Measurements from ENCODE around the gene BCL2.

The BCL2 gene

GRCh38 chr18:63083020-63083531, 236.5 kb downstream of the BCL2 start:
- no peak overlapping the region for H3K9ac ChIP-seq (ENCODE audit: insufficient read length)
- H3K36me3 ChIP-seq (ENCODE audit: insufficient read depth, low read length), result no peaks in the 10 kb centered on the region
- no peak overlapping the region for H3K27ac ChIP-seq
- no peak for TF ChIP-seq POLR2AphosphoS5 (IDR thresholded peaks at IDR 0.05; ENCODE audit: borderline replicate concordance, low read depth, low read length)
- no peak for TF ChIP-seq FOXP2 (optimal IDR thresholded peaks at IDR 0.05; ENCODE audit: control extremely low read depth, extremely low read length, insufficient read depth)
- TF ChIP-seq EZH2 (IDR thresholded peaks at IDR 0.05), result no peak
- no peak overlapping the region for H3K4me3 ChIP-seq
- DNase-seq (ENCODE audit: low read depth, low spot score), result no peak
- H3K9me3 ChIP-seq (ENCODE audit: low read depth, low read length), result no peaks in the 10 kb centered on the region

- TF ChIP-seq POLR2AphosphoS5 (IDR thresholded peaks at IDR 0.05; ENCODE audit: borderline replicate concordance, low read depth, low read length), result no peak
- TF ChIP-seq FOXP2 (optimal IDR thresholded peaks at IDR 0.05; ENCODE audit: control extremely low read depth, extremely low read length, insufficient read depth), result no peak
- no peak for TF ChIP-seq EZH2 (IDR thresholded peaks at IDR 0.05)
- Histone ChIP-seq H3K9ac (ENCODE audit: insufficient read length) (no peak overlapping the region), H3K36me3 (ENCODE audit: insufficient read depth, low read length) (no peaks in the 10 kb centered on the region), H3K4me3 (no peak overlapping the region), H3K27ac (no peak overlapping the region), H3K9me3 (ENCODE audit: low read depth, low read length) (no peaks in the 10 kb centered on the region)
- no peak for DNase-seq (ENCODE audit: low read depth, low spot score)
These were observed 237.1 kb downstream of the BCL2 start for GRCh38 chr18:63082366-63083019.

GRCh38 chr18:63079114-63079513, 240.5 kb downstream of the BCL2 start:
- Histone ChIP-seq H3K9ac (ENCODE audit: insufficient read length) (no peak overlapping the region), H3K9me3 (ENCODE audit: low read depth, low read length) (no peaks in the 10 kb centered on the region), H3K36me3 (ENCODE audit: insufficient read depth, low read length) (no peaks in the 10 kb centered on the region), H3K27ac (no peak overlapping the region), H3K4me3 (no peak overlapping the region)
- no peak for DNase-seq (ENCODE audit: low read depth, low spot score)
- TF ChIP-seq FOXP2 (optimal IDR thresholded peaks at IDR 0.05; ENCODE audit: control extremely low read depth, extremely low read length, insufficient read depth), result no peak
- no peak for TF ChIP-seq EZH2 (IDR thresholded peaks at IDR 0.05)

- TF ChIP-seq EZH2 (IDR thresholded peaks at IDR 0.05) (no peak), POLR2AphosphoS5 (IDR thresholded peaks at IDR 0.05; ENCODE audit: borderline replicate concordance, low read depth, low read length) (no peak), FOXP2 (optimal IDR thresholded peaks at IDR 0.05; ENCODE audit: control extremely low read depth, extremely low read length, insufficient read depth) (no peak)
- H3K4me3 ChIP-seq, result no peak overlapping the region
- no peak overlapping the region for H3K27ac ChIP-seq
- no peaks in the 10 kb centered on the region for H3K9me3 ChIP-seq (ENCODE audit: low read depth, low read length)
- DNase-seq (ENCODE audit: low read depth, low spot score), result no peak
- H3K9ac ChIP-seq (ENCODE audit: insufficient read length), result no peak overlapping the region
- no peaks in the 10 kb centered on the region for H3K36me3 ChIP-seq (ENCODE audit: insufficient read depth, low read length)
These were observed 241.1 kb downstream of the BCL2 start for GRCh38 chr18:63078471-63078870.

- TF ChIP-seq POLR2AphosphoS5 (IDR thresholded peaks at IDR 0.05; ENCODE audit: borderline replicate concordance, low read depth, low read length) (no peak), FOXP2 (optimal IDR thresholded peaks at IDR 0.05; ENCODE audit: control extremely low read depth, extremely low read length, insufficient read depth) (no peak), EZH2 (IDR thresholded peaks at IDR 0.05) (no peak)
- no peaks in the 10 kb centered on the region for H3K36me3 ChIP-seq (ENCODE audit: insufficient read depth, low read length)
- H3K9me3 ChIP-seq (ENCODE audit: low read depth, low read length), result no peaks in the 10 kb centered on the region
- no peak for DNase-seq (ENCODE audit: low read depth, low spot score)
- no peak overlapping the region for H3K9ac ChIP-seq (ENCODE audit: insufficient read length)
- no peak overlapping the region for H3K4me3 ChIP-seq
- H3K27ac ChIP-seq, result no peak overlapping the region
These were observed 244.6 kb downstream of the BCL2 start for GRCh38 chr18:63074981-63075404.

- no peak for DNase-seq (ENCODE audit: low read depth, low spot score)
- H3K9ac ChIP-seq (ENCODE audit: insufficient read length), result no peak overlapping the region
- no peak overlapping the region for H3K4me3 ChIP-seq
- TF ChIP-seq POLR2AphosphoS5 (IDR thresholded peaks at IDR 0.05; ENCODE audit: borderline replicate concordance, low read depth, low read length), result no peak
- no peaks in the 10 kb centered on the region for H3K9me3 ChIP-seq (ENCODE audit: low read depth, low read length)
- no peak overlapping the region for H3K27ac ChIP-seq
- no peaks in the 10 kb centered on the region for H3K36me3 ChIP-seq (ENCODE audit: insufficient read depth, low read length)
These were observed 246.1 kb downstream of the BCL2 start for GRCh38 chr18:63073481-63073880.

Data from SK-N-MC (cell line).